HCEC 1CT (cell line): ENCODE data around the gene ANKRD62.
"Not testable (repeated sequence)": the region's sequence is repeated elsewhere in the genome, so short reads cannot be mapped to it uniquely, and the experiment has no call there.

Source experiments
- DNase-seq: peaks from one replicate; pipeline ENCODE4 v3.0.0-alpha.2; 2017

The ANKRD62 gene

GRCh38 chr18:12101266-12101665, 7.6 kb downstream of the ANKRD62 start:
- no peak for DNase-seq

GRCh38 chr18:12102136-12102842, 8.6 kb downstream of the ANKRD62 start:
- DNase-seq: no peak

- DNase-seq: no peak
Observed at GRCh38 chr18:12106471-12106870, 12.8 kb downstream of the ANKRD62 start.

GRCh38 chr18:12109836-12110235, 16.2 kb downstream of the ANKRD62 start:
- DNase-seq: no peak

- DNase-seq: no peak
Observed at GRCh38 chr18:12113999-12114646, 20.5 kb downstream of the ANKRD62 start.

- no peak for DNase-seq
Observed at GRCh38 chr18:12119358-12119757, 25.7 kb downstream of the ANKRD62 start.

GRCh38 chr18:12121175-12122042, 27.8 kb downstream of the ANKRD62 start:
- DNase-seq: no peak

GRCh38 chr18:12122043-12122389, 28.4 kb downstream of the ANKRD62 start:
- not testable (repeated sequence) for DNase-seq

- not testable (repeated sequence) for DNase-seq
Observed at GRCh38 chr18:12127647-12128046, 34.0 kb downstream of the ANKRD62 start.

GRCh38 chr18:12138831-12139230, 45.2 kb downstream of the ANKRD62 start:
- DNase-seq: not testable (repeated sequence)

GRCh38 chr18:12140866-12141265, 47.2 kb downstream of the ANKRD62 start:
- DNase-seq: not testable (repeated sequence)

- DNase-seq: not testable (repeated sequence)
Observed at GRCh38 chr18:12141778-12142177, 48.1 kb downstream of the ANKRD62 start.

- not testable (repeated sequence) for DNase-seq
Observed at GRCh38 chr18:12149431-12149830, 55.8 kb downstream of the ANKRD62 start.

GRCh38 chr18:12154361-12154760, 60.7 kb downstream of the ANKRD62 start:
- DNase-seq: no peak

- no peak for DNase-seq
Observed at GRCh38 chr18:12155996-12156395, 62.4 kb downstream of the ANKRD62 start.

- DNase-seq: no peak
Observed at GRCh38 chr18:12159446-12159845, 65.8 kb downstream of the ANKRD62 start.

GRCh38 chr18:12162786-12163185, 69.1 kb downstream of the ANKRD62 start:
- no peak for DNase-seq

GRCh38 chr18:12165038-12165768, 71.6 kb downstream of the ANKRD62 start:
- DNase-seq: no peak
